ENCODE results near the gene DRAXIN.

GRCh38 chr1:11764519-11764918 lies 73.0 kb downstream of the DRAXIN start:
- TF ChIP-seq CTCF (IDR thresholded peaks at IDR 0.05 in 4 of 5, conservative IDR thresholded peaks at IDR 0.05 in 1 of 5) (no peak), POLR2A (IDR thresholded peaks at IDR 0.05) (no peak)
